Measurements from ENCODE around the gene XKR3.
"Not testable (repeated sequence)": the region's sequence is repeated elsewhere in the genome, so short reads cannot be mapped to it uniquely, and the experiment has no call there.

XKR3 gene

DNA sequence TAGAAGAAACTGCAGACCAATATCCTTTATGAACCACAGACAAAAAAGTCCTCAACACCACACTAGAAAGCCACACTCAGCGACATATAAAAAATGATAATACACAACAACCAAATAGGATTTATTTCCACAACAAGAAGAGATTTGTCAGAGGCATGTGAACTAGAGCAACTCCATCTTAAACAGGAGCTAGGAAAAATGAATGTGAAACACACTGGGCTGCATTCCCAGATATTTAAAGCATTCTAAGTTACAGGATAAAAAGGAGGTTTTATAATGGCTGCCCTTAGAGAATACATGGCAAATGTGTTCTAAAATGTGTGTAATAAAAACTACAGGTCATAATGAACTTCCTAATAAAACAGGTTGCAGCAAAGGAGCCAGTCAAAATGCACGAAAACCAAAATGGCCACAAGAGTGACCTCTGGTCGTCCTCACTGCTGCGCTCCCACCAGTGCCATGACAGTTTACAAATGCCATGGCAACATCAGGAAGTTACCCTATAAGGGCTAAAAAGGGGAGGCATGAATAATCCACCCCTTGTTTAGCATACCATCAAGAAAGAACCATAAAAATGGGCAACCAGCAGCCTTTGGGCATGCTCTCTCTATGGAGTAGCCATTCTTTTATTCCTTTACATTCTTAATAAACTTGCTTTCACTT is 21.8 kb downstream of the XKR3 start:
- no peak for DNase-seq

GRCh38 chr22:16801571-16801970 is 23.6 kb downstream of the XKR3 start:
- DNase-seq, result no peak

DNA sequence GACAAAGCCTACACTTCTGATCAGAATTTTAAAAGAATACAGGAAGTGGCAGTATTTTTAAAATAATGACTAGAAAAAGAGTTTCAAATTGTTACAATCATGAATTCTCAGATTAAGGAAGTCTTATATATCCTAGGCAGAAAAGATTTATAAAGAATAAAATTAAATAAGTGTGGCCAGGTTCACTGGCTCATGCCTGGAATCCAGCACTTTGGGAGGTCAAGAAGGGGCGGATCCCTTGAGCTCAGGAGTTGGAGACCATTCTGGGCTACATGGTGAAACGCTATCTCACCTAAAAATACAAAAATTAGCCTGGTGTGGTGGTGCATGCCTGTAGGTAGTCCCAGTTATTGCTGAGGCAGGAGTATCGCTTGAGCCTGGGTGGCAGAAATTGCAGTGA is 24.1 kb downstream of the XKR3 start:
- no peak for DNase-seq

DNA sequence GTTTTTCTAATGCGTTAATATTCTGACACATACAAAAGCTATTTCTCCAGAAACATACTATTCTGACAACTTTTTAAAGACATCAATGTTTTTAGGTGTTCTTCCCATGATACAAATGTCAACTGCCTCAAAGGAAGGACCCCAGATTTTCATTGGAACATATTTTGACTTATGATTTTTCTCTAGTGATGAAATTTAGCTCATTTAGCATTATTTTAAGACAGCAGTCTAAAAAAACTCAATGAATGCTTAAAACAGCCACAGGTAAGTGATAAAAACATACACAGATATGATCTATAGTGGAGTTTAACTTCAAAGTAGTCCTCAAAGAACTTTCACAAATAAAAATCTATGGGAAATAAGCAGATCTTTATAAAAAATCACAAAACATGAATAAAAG is 24.9 kb downstream of the XKR3 start:
- no peak for DNase-seq

GRCh38 chr22:16795504-16795903 is 29.7 kb downstream of the XKR3 start:
- DNase-seq, result not testable (repeated sequence)

GRCh38 chr22:16793831-16794230 is 31.4 kb downstream of the XKR3 start:
- no peak for DNase-seq

- no peak for DNase-seq
Observed at GRCh38 chr22:16789860-16790493, 35.2 kb downstream of the XKR3 start.

- DNase-seq, result no peak
Observed at GRCh38 chr22:16783930-16784354, 41.3 kb downstream of the XKR3 start.

GRCh38 chr22:16783453-16783852 is 41.8 kb downstream of the XKR3 start:
- no peak for DNase-seq

GRCh38 chr22:16781764-16782329 is 43.4 kb downstream of the XKR3 start:
- no peak for DNase-seq

GRCh38 chr22:16781074-16781763 is 44.0 kb downstream of the XKR3 start:
- DNase-seq, result no peak

- no peak for DNase-seq
Observed at GRCh38 chr22:16777284-16777924, 47.8 kb downstream of the XKR3 start.

DNA sequence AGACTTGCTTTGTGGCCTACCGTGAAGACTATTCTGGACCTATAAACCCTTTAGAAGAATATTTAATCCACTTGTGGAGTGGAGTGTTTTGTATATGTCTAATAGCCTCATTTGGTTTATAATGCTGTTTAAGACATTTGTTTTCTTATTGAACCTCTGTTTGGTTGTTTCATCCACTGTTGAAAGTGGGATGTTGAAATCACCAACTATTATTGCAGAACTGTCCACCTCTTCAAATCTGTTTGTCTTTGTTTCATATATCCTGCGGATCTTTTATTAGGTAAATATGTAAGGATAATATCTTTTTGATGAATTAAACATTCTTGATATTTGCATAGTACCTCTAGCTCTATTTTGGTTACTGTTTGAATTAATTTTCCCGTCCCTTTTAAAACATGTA is 49.1 kb downstream of the XKR3 start:
- DNase-seq, result no peak

DNA sequence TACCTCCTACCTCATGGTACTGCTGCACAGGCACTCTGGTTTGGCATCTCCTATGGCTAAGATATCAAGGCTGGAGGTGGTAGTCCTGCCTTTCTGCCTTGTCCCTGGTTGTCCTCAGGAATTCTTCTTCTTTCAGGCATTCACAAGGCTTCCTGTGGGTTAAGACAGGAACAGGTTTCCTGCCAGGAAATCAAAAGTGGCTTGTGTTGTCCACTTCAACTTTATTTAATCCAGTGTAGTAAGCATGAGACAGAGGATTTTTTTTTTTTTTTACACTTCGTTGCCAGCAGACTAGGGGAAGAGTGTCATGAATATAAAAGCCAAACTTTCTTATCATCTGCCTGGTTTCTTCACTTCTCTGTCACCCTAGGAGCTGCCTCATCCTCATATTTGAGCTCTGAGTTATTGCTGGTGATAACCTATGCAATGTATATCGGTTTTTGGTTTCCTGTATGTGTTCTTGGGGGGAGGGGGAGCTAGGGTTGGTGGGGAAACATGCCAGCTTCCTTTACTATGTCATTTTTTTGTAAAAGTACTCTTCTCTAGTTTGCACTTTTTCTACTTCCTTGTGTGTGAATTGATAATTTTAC is 50.2 kb downstream of the XKR3 start:
- no peak for DNase-seq

- not testable (repeated sequence) for DNase-seq
Observed at GRCh38 chr22:16771569-16771968, 53.6 kb downstream of the XKR3 start.

DNA sequence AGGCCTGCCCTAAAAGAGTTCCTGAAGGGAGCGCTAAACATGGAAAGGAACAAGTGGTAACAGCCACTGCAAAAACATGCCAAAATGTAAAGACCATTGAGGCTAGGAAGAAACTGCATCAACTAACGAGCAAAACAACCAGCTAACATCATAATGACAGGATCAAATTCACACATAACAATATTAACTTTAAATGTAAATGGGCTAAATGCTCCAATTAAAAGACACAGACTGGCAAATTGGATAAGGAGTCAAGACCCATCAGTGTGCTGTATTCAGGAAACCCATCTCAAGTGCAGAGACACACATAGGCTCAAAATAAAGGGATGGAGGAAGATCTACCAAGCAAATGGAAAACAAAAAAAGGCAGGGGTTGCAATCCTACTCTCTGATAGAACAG is 57.3 kb downstream of the XKR3 start:
- DNase-seq, result not testable (repeated sequence)

GRCh38 chr22:16762224-16762623 is 63.0 kb downstream of the XKR3 start:
- not testable (repeated sequence) for DNase-seq

DNA sequence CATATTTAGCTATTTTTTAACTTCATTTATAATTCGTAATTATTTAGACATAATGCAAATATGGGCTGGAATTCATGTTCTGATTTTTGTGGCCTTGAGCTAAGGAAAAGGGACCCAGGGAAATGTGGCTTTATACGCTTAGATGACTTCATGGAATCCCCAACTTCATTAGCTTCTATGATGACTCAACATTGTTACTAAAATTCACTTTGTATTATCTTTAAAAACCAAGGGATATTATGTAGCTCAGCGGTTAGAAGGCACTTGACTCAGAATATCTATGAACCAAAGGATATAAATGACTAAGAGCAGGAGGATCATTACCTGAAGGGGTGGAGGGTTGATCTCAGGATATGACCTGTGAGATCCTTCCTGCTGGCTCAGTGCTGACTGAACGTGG is 64.8 kb downstream of the XKR3 start:
- DNase-seq, result not testable (repeated sequence)

GRCh38 chr22:16749282-16749681 is 75.9 kb downstream of the XKR3 start:
- DNase-seq, result not testable (repeated sequence)

DNA sequence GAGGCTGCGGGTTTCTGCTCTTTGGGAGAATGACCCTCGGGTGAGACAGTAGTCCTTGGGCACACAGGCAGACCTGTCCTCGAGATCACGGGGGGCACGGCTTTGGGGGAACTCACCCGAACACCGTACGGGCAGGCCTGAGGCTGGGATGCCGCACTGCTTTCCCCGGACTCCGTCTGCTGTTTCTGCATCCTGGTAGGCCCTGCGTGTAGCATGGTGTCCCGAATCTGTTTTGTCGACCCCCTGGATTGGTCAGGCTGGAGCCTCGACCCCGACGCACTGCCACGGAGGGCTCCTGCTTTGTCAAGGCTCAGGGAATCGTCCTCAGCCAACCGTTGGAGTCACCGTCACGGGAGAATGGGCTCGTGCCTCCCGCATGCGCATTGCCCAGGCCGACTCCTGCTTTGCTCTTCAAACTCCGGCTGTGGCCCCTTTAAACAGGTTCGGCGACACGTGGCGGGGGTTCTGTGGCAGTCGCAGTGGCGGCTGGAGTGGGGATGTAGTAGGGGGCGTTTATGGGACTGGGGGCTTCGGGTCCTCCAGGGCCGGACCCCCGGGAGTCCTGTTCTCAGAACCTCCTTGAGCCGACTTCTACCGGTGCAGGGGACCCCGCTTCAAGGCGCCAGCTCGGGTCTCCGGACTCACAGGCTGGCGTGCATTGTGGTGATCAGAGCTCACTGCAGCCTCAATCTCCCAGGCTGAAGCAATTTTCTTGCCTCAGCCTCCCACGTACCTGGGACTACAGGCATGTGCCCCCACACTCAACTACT is 76.9 kb downstream of the XKR3 start:
- DNase-seq, result not testable (repeated sequence)

- DNase-seq, result not testable (repeated sequence)
Observed at GRCh38 chr22:16747266-16748159, 77.7 kb downstream of the XKR3 start.
